HEK293T (cell line): ENCODE data around the gene TCTN3.

Experiments
- FOXA1 ChIP-seq: fragments of 450-650 bp; IDR thresholded peaks from 2 replicates; pipeline ENCODE4 v1.6.1; 2016; ENCODE audit warnings: mild to moderate bottlenecking
- FOXM1 ChIP-seq: fragments of 450-650 bp; IDR thresholded peaks from 2 replicates; pipeline ENCODE4 v1.6.1; 2017; ENCODE audit warnings: mild to moderate bottlenecking, borderline replicate concordance
- LEF1 ChIP-seq: fragments of 450-650 bp; IDR thresholded peaks from 2 replicates; pipeline ENCODE4 v1.6.1; 2017; ENCODE audit warnings: mild to moderate bottlenecking, borderline replicate concordance
- SUZ12 ChIP-seq: fragments of 450-650 bp; IDR thresholded peaks from 2 replicates; pipeline ENCODE4 v1.6.1; 2016; ENCODE audit warnings: mild to moderate bottlenecking
- TARDBP ChIP-seq: fragments of 450-650 bp; IDR thresholded peaks from 2 replicates; pipeline ENCODE4 v1.6.1; 2016
- ZNF384 ChIP-seq: fragments of 450-650 bp; IDR thresholded peaks from 2 replicates; pipeline ENCODE4 v1.6.1; 2016

- no peak for TF ChIP-seq FOXM1
- no peak for TF ChIP-seq ZNF384
- TF ChIP-seq SUZ12 = no peak
- TF ChIP-seq LEF1 = no peak
- no peak for TF ChIP-seq FOXA1
- no peak for TF ChIP-seq TARDBP
Measured at GRCh38 chr10:95698415-95698814, 4.7 kb upstream of the TCTN3 start.
